GOT3 (cell line): ENCODE results near the gene RTN4RL1.

Experiments used
- DNase-seq: peaks from one replicate; lab custom pipeline; 2025; ENCODE audit warnings: mixed read lengths; lab: John Stamatoyannopoulos, UW

The RTN4RL1 gene

DNA sequence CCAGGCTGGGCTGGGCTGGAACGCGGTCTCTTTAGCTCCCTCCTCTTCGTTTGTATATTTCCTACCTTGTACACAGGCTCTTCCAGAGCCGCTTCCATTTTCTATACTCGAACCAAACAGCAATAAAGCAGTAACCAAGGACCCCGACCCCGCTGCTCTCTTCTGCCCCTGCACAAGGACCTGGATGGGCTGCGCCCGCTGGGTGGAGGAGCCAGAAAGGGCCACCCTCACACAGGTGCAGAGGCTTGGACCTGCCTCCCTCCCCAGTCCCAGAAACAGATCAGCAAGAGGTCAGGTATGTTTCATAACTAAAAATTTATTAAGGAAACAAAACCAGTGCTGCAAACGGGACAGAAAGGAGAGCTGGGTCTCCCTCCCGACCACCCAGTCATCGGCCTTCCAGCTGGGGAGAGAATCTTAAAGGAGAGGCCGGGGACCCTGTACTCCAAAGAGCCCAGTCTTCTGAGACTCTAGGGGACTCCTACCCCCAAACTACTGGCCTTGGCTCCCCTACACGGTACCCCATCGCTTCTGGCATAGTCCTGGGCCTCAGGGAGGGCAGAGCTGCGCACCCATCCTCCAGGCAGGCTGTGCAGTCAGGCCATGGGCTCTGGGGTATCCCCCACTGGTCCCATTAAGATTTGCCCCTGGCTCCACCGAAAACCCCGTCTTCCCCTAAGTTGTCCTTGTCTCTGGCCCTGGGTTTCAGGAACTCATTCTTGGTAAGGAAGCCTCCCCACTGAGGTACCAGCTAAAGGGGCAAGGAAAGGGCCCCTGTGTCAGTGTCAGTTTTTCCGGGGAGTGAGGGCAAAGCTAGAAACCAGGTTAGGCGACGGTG, 34.6 kb upstream of the RTN4RL1 start:
- no peak for DNase-seq

GRCh38 chr17:2058586-2059546, 33.7 kb upstream of the RTN4RL1 start:
- no peak for DNase-seq

GRCh38 chr17:2057760-2058585, 32.8 kb upstream of the RTN4RL1 start:
- no peak for DNase-seq

- no peak for DNase-seq
Observed at GRCh38 chr17:2057175-2057759, 32.1 kb upstream of the RTN4RL1 start.

DNA sequence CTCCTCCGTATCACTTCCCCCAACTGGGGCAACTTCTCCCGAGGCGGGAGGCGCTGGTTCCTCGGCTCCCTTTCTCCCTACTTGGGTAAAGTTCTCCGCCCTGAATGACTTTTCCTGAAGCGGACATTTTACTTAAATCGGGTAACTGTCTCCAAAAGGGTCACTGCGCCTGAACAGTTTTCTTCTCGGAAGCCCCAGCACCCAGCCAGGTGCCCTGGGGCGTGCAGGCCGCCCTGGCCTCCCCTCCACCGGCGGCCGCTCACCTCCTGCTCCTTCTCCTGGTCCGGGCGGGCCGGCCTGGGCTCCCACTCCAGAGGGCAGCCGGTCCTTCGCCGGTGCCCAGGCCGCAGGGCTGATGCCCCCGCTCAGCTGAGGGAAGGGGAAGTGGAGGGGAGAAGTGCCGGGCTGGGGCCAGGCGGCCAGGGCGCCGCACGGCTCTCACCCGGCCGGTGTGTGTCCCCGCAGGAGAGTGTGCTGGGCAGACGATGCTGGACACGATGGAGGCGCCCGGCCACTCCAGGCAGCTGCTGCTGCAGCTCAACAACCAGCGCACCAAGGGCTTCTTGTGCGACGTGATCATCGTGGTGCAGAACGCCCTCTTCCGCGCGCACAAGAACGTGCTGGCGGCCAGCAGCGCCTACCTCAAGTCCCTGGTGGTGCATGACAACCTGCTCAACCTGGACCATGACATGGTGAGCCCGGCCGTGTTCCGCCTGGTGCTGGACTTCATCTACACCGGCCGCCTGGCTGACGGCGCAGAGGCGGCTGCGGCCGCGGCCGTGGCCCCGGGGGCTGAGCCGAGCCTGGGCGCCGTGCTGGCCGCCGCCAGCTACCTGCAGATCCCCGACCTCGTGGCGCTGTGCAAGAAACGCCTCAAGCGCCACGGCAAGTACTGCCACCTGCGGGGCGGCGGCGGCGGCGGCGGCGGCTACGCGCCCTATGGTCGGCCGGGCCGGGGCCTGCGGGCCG, 31.4 kb upstream of the RTN4RL1 start:
- DNase-seq: no peak

DNA sequence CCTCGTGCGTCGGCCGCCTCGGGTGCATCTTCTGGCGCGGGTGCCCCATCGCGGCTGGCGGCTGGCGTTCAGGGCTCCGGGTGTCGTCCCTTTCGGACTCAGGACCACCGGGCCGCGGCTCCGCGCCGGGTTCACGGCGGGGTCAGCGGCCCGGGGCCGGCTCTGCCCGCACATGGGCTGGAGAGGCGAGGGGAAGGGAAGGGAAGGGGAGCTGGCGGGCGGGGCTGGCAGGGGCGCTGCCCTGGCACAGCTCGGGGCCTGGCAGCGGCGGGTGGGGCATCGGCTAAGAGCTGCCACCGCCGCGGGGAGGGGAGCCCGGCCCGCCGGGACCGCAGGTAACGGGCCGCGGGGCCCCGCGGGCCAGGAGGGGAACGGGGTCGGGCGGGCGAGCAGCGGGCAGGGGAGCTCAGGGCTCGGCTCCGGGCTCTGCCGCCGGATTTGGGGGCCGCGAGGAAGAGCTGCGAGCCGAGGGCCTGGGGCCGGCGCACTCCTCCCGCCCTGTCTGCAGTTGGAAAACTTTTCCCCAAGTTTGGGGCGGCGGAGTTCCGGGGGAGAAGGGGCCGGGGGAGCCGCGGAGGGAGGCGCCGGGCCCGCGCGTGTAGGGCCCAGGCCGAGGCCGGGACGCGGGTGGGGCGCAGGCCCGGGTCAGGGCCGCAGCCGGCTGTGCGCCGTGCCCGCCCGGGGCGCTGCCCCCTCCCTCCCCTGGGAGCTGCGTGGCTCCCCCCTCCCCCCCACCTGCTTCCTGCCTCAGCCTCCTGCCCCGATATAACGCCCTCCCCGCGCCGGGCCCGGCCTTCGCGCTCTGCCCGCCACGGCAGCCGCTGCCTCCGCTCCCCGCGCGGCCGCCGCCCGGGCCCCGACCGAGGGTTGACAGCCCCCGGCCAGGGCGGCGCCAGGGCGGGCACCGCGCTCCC, 30.4 kb upstream of the RTN4RL1 start:
- DNase-seq: no peak

DNA sequence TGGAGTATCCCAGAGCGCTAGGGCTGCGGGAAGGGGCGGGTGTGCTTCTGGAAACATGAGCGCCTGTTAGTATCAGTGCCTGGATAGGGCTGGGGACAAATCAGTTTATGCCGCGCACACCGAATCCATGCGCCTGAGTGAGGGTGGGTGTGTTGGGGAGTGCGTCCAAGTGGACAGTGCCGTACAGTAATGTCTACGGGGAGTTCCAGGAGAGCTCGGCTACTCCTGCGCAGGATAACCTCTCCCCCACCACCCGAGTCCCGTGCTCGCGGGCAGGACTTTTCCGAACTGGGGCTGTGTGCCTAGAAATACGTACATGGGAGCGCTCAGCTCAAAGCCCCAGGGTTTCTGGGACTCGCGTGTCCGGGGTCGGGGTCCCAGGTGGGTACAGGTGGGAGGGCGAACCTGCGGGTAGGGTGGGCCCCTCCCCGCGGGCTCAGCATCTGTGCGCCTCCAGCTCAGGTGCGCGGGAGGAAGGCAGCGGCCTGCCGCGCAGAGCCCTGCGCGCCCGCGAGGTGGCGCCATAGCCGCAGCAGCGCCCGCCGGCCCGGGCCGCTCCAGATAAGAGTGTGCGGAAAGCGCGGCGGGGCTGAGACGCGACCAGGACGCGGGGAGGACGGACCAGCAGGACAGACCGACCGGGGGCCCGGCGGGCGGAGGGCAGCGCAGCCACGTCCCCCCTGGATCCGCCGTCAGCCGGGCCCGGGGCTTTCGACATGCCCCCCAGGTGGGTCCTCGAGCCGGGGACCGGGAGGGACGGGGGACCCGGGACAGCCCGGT, 29.6 kb upstream of the RTN4RL1 start, which contains the start of gene HIC1:
Gene HIC1 (plus strand): TSS at position 592 of the 780 bp plus-strand sequence. CDS start 1,588 bp downstream, outside the sequence.
- DNase-seq: peak; percentile 40

DNA sequence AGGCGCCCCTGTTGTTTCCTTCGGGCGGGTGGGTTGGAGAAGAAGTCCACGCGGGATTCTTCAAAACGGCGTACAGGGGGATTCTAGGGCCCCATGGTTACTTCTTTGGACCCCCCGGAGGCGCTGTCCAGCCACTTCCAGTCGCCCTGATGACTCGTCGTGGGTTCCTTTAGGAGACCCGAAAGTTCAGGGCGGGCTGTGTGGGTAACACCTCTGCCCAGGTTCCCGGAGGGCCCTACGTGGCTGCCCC, 29.1 kb upstream of the RTN4RL1 start:
- no peak for DNase-seq

GRCh38 chr17:2053380-2054261, 28.5 kb upstream of the RTN4RL1 start:
- DNase-seq: no peak

GRCh38 chr17:2051933-2052559, 26.9 kb upstream of the RTN4RL1 start:
- no peak for DNase-seq

- no peak for DNase-seq
Observed at GRCh38 chr17:2051061-2051932, 26.2 kb upstream of the RTN4RL1 start.

DNA sequence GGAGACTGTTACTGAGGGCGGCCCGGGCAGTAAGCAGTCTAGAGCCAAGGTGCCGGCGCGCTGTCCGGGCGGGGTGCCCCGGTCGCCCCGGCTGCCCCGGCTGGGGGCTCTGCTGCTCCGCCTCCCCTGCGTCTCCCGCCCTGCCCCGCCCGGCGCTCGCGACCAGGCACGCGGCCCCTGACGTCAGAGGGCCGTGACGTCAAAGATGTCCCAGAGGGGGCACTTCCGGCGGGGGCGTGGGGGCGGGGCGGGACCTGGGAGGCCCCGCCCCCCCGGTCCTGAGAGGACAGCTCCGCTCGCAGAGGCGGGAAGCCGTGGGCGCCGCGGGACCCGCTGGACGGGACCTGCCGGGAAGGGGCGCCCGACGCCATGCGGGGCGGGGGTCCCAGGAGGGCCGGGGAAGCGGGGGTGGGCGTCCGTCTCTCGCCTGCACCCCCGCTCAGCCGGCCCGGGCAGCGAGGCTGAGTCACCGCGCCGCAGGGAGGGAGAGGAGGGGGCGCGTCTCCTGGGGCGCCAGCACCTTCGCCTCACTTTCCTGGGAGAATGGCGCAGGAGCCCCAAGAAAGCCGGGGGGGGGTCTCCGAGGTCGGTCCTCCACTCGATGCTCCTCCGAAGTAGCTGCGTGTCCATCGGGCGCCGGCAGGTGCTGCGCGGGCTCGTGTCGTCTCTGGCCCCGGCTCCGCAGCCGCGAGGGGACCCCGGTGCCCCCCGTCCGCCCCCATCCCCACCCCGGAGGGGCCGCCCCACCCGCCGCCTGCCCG, 25.3 kb upstream of the RTN4RL1 start:
- DNase-seq: no peak

GRCh38 chr17:2049333-2050299, 24.5 kb upstream of the RTN4RL1 start:
- peak; percentile 75 for DNase-seq

GRCh38 chr17:2048805-2049204, 23.7 kb upstream of the RTN4RL1 start:
- no peak for DNase-seq
